HG03135 (cell line): ENCODE results near the gene SPAG9.

Source experiments
- ATAC-seq: cut with Tn5 transposase; IDR thresholded peaks from one replicate; pipeline ENCODE4 v1.9.1; 2021; ENCODE audit warnings: mild to moderate bottlenecking, moderate library complexity; ENCODE audit not compliant: unreplicated experiment

SPAG9 gene

GRCh38 chr17:50955667-50956120 lies 165.0 kb downstream of the SPAG9 start:
- ATAC-seq, result no peak

GRCh38 chr17:50955160-50955559 lies 165.5 kb downstream of the SPAG9 start:
- ATAC-seq, result no peak

- ATAC-seq, result no peak
Observed at GRCh38 chr17:50954641-50955121, 166.0 kb downstream of the SPAG9 start.

- no peak for ATAC-seq
Observed at GRCh38 chr17:50953831-50954601, 166.7 kb downstream of the SPAG9 start.

GRCh38 chr17:50953518-50953830 lies 167.2 kb downstream of the SPAG9 start:
- ATAC-seq, result no peak

GRCh38 chr17:50952889-50953288 lies 167.8 kb downstream of the SPAG9 start:
- no peak for ATAC-seq

- ATAC-seq, result no peak
Observed at GRCh38 chr17:50952013-50952412, 168.7 kb downstream of the SPAG9 start.

- ATAC-seq, result no peak
Observed at GRCh38 chr17:50949989-50950877, 170.4 kb downstream of the SPAG9 start.

- ATAC-seq, result no peak
Observed at GRCh38 chr17:50949128-50949988, 171.3 kb downstream of the SPAG9 start.

- no peak for ATAC-seq
Observed at GRCh38 chr17:50948711-50949110, 172.0 kb downstream of the SPAG9 start.

GRCh38 chr17:50947782-50948543 lies 172.7 kb downstream of the SPAG9 start:
- ATAC-seq, result no peak

GRCh38 chr17:50946891-50947781 lies 173.5 kb downstream of the SPAG9 start:
- ATAC-seq, result no peak

GRCh38 chr17:50946223-50946890 lies 174.3 kb downstream of the SPAG9 start:
- no peak for ATAC-seq

GRCh38 chr17:50945779-50946222 lies 174.9 kb downstream of the SPAG9 start:
- no peak for ATAC-seq

GRCh38 chr17:50944902-50945720 lies 175.6 kb downstream of the SPAG9 start:
- ATAC-seq, result no peak

GRCh38 chr17:50944054-50944901 lies 176.4 kb downstream of the SPAG9 start:
- ATAC-seq, result no peak

- no peak for ATAC-seq
Observed at GRCh38 chr17:50943575-50943933, 177.1 kb downstream of the SPAG9 start.
